ENCODE measurements around the gene CLDN6.
A peak's percentile ranks its signal among the peaks of the same experiment; 100 is the strongest.

CLDN6 gene

DNA sequence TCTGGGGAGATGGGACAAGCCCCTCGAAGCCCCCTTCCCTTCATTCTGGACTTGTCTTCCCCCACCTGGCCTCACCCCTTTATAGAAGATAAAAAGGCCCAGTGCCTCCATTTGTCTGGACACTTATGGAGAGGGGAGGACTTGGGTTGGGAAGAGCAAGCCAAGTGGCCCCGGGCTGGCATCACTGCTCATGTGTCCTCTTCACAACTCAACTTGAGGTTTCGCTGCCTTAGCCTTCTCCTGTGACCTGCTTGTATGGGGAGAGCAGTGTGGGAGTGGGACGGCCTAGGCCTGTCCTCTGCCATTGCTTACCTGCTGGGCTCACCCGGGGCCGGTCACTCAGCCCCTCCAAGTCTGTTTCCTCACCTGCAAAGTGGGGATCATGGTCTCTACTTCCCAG is 47.4 kb downstream of the CLDN6 start:
- no peak for DNase-seq (ENCODE audit: low spot score)

- DNase-seq (ENCODE audit: low spot score): peak; percentile 87
Observed at GRCh38 chr16:2969545-2970521, 48.1 kb downstream of the CLDN6 start.

GRCh38 chr16:2968738-2969544 is 49.0 kb downstream of the CLDN6 start, which contains the start of gene PAQR4:
PAQR4 (plus strand) TSS chr16:2969348; CDS start chr16:2969675, 327 bp downstream.
- DNase-seq (ENCODE audit: low spot score): peak; percentile 90

DNA sequence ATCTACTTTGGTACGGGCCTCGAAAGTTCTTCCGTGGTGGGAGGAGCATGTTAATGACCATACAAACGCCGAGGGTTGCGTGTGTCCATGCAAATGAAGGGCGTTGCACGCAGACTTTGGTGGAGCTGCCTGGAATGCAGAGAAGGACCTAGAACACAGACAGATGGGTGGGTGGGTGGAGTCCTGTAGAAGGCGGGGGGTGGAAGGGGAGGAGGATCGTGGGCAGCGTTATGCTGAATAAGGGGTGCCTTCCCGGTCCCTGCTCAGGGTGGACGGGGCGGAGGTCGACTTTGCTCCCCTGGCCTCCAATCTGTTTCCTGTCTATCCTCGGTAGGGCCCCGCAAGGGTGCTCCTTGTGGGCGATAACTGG is 49.6 kb downstream of the CLDN6 start:
- no peak for DNase-seq (ENCODE audit: low spot score)

DNA sequence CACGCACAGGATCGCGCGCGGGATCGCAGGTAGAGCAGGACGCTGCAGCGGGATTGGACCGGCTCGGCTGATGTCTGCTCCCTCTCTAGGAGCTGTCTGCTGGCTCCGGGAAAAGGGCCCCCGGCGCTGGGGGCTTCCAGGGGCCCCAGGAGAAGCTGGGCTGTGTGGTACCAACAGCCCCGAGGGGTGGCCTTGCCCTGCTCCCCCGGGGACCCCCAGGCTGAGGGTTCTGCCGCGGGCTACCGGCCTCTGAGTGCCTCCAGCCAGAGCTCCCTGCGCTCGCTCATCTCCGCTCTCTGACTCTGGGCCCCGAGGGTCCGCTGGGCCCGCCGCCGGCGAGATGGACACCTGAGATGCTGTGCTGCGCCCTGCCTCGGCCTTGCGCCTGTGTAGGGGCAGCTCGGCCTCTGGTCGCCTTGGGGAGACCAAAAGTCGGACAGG is 50.2 kb downstream of the CLDN6 start:
- no peak for DNase-seq (ENCODE audit: low spot score)

DNA sequence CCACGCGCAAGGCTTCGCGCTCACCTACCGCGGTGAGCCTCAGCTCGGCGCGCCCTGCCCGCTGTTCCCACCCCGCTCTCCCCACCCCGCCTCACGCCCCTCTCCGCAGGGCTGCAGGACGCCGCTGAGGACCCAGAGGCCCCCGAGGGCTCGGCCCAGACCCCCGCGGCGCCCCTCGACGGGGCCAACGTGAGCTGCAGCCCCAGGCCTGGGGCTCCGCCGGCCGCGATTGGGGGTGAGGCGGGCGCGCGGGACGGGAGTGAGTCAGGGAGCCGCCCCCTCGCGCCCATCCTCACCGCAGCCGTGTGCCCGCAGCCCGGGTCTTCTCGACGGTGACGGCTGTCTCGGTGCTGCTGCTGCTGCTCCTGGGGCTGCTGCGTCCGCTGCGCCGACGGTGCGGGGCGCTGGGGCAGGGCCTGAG is 50.8 kb downstream of the CLDN6 start:
- DNase-seq (ENCODE audit: low spot score): no peak

GRCh38 chr16:2966808-2967191 is 51.2 kb downstream of the CLDN6 start:
- no peak for DNase-seq (ENCODE audit: low spot score)

DNA sequence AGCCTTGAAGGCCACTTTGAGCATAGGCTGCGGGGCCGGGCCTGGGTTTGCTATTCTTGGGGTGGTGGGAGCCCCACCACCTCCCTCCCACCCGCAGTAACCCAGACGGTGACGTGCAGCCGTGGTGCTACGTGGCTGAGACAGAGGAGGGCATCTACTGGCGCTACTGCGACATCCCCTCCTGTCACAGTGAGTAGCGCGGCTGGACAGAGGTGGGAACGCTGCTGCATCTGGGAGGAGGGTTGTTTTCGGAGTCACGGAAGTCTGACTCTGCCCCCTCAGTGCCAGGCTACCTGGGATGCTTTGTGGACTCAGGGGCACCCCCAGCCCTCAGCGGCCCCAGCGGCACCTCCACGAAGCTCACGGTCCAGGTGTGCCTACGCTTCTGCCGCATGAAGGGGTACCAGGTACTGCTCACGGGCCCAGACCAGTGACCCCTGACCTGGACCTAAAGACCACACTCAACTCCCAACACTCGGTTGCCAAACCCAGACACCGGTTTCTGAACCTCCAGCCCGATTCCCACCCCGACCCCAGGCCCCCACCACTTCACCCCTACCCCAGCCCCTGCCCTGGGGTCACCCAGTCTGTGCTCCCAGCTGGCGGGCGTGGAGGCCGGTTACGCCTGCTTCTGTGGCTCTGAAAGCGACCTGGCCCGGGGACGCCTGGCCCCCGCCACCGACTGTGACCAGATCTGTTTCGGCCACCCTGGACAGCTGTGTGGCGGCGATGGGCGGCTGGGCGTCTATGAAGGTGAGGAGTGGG is 51.8 kb downstream of the CLDN6 start:
- DNase-seq (ENCODE audit: low spot score): no peak
